ENCODE data around the gene RGS3.

Gene RGS3

DNA sequence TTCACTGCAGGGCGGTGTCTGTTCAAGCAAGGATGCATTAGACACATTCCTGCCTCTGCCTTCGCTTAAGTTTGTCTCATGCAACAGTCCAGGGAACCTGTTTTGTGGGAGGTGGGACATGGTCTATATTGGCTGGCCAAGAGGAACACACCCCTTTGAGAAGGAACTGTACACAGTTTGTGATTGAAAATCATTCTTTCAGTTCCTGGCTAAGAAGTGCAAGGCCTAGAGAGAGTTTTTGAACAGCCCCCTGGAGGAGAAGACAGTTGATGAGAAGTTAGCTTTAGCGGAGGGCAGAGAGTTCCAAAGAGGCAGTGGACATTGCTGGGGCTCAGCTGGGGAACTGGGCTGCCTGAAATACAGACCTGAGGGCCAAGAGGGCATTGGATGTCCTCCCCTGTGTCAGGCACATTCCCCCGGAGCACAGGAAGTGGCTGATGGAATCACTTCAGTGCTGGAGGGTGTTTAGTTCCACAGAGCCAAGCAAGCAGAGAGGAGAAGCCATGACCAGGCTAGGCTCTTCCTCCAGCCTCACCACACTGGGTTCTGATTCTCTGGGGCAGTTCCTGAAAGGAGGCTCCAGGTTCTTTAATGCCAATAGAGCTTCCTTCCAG is 66.6 kb downstream of the RGS3 start:
- DNase-seq (ENCODE audit: low spot score): no peak

DNA sequence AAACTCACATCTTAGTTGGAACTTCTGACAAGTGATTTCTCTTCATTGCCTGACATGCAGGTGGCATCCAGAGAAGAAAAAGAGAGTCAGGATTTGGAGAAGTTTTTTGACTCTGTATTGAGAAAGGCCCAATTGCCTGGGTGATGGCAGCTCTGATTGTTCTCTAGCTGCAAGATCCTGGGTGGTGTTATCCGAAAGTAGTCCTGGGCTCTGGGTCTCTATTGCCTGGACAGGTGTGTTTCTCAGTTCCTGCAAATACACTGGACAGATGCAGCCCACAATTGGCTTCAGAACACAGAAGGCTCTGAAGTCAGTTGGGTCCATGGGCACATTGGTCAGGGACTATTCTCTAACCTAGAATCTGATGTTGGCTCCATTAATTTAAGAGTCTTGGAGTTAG is 67.4 kb downstream of the RGS3 start:
- no peak for DNase-seq (ENCODE audit: low spot score)

DNA sequence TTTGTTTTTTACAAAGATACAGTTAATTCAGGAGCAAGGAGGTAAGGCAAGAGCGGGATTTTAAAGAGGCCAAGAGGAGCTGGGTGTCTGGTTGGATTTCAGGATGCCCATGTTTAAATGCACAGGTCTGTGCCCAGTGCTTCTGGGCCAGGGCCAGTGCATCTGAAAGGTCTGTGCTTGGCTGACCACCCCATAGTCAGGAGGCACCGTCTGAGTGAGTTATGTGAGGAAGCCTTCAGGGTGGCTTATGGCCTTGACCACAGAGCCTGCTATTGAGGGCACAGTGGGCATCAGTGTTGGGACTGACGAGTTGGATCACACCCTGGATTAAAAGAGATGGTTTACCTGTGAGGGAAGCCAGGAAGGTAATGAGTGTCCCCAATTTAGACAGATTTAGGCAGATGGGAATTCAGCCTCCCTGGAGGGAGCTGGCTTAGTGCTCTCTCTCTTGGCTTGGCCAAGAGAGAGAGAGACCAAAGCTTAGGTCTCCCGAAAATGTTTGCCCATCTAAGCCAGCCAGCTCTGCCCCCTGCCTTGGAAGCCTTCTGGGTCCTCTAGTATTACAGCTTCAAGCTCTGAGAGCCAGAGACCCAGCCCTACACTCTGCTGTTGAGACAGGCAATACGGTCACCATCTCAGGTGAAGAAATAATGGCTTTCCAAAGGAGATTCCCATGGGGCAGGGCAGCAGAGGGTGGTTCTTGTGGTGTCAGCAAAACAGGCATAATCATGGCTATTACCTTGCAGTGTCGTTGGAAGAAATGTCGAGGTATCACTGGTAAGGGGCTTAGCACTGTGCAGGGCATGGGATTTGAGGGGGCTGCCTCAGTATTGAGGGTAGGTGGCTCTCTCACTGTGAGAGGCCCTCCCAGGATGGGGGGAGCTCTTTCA is 68.6 kb downstream of the RGS3 start:
- DNase-seq (ENCODE audit: low spot score): peak; percentile 98

DNA sequence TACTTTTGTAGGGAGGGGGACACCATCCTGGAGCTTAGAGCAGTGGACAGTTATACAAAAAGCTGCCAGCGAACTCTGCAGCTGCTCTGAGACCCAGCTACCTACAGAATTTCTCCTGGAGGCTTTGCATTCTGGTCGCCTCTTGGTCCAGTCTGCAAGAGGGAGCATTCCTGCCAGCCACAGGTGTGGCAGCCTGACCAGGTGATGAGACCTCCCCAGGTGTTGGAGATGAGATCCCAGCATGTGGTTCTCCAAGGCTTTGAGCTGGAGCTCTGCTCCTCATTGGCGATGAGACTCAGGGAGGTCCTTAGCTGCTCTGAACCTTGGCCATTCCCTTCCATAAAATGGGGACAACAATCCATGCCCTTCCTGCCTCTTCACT is 69.3 kb downstream of the RGS3 start:
- DNase-seq (ENCODE audit: low spot score): no peak

GRCh38 chr9:113533335-113534225 is 70.1 kb downstream of the RGS3 start:
- DNase-seq (ENCODE audit: low spot score): no peak

DNA sequence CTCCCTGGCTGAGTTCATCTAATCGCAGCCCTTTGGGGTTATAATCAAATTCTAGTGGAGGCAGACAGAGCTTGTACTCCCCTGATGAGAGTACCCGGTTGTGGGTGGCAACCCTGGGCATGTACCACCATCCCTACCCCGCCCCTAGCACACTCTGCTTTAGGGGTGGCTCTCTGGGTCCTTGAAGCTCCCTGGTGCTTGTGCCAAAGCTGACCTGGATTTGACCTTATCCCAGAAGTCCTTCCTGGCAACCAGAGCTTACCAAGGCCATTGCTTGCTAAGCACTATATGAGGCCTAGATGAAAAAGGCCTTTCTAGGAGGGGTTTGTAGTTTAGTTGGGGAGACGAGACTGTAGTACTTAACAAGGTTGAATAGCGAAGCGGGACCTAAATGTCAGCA is 72.2 kb downstream of the RGS3 start:
- no peak for DNase-seq (ENCODE audit: low spot score)

DNA sequence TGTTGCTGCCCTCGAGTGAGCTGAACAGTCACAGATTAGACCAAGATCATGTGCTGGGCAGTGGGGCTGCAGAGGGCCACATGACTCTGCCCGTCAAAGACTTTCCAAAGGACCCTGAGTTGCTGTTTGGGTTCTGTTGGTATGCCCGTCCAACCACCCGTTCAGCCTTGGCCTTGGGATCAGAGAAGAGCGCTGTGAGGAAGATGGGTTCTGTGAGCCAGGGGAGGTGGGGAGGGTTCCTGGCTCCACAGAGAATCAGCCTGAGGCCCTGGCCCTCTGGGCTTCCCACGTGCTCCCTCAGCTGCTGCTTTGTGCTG is 72.6 kb downstream of the RGS3 start:
- peak; percentile 10 for DNase-seq (ENCODE audit: low spot score)

- DNase-seq (ENCODE audit: low spot score): no peak
Measured at GRCh38 chr9:113536483-113537228, 73.1 kb downstream of the RGS3 start.

DNA sequence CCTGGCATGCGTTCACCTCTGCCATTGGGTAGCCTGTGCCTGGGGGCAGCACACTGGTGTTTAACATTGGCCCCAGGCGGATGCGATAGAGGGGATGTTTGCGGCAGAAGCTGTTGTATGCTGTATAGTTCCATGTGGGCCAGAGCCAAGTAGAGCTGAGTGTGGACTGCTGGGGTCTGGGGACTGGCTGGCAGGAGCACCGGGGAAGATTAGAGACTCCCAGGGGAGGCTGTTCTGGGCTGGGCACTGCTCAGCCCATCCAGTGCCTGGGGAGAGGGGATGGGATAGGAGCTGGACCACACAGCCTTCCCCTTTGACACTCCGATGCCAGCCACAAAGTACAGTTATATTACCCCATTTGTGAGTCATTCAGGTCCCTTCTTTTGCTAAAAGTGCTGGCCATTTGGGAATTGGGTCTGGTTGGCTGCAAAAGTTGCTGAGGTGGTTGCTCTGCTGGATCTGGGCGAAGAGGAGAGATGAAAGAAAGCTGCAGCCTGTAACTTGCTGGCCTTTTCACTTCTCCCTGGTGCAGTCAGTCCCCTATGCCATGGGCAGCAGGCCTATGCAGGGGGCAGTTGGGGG is 73.8 kb downstream of the RGS3 start:
- no peak for DNase-seq (ENCODE audit: low spot score)

DNA sequence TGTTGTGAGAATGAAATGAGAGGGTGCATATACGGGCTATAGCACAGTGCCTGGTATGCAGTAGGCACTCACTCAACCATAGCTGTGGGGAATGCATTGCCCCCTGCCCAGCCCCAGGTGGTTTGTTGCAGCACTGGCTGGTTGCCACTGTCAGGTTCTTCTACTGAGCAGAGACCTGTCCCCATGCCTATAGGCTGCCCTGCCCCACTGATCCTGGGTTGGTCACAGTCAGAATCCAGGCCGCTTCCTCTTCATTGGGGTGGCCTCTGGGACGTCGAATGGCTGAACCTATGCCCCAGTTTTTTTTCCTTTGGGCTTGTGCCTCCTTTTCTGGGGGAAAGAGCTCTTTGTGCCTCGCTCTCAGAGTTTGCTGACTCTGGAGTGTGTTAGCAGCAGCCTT is 74.6 kb downstream of the RGS3 start:
- DNase-seq (ENCODE audit: low spot score): no peak

- no peak for DNase-seq (ENCODE audit: low spot score)
Measured at GRCh38 chr9:113538701-113539430, 75.3 kb downstream of the RGS3 start.

DNA sequence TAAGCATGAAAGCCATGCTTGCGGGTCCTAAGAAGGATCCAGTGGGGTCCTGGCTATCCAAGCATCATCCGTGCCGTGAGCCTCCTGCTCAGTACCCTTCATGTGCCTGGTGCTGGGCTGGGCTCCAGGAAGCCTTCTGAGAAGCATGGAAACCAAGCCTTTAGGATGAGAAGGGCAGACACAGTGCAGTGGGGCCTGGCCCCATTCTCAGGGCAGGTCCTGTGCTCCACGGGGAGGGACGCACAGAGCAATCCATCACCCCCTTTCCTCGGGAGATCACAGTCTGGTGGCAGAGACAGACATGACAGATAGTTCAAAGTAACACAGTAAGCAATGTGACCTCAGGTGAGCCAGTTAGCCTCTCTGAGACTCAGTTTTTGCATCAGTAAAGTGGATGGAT is 76.9 kb downstream of the RGS3 start:
- no peak for DNase-seq (ENCODE audit: low spot score)

- peak; percentile 69 for DNase-seq (ENCODE audit: low spot score)
Measured at GRCh38 chr9:113541019-113541900, 77.7 kb downstream of the RGS3 start.

DNA sequence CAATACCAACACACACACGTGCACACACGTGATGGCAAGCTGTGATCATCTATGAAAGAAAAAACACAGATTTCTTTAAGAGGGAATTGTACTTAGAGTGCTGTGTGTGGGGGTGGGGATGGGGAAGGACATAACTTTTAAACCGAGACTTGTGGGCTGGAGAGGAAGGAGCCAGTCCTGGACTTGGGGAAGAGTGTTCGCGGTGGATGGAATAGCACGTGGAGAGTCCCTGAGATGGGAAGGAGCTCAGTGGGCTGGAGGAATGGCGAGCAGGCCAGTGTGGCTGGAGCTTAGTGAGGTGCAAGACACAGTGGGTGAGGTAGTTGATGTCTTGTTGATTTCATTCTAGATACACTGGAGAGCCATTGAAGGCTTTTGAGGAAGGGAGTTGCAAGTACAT is 78.5 kb downstream of the RGS3 start:
- DNase-seq (ENCODE audit: low spot score): no peak

DNA sequence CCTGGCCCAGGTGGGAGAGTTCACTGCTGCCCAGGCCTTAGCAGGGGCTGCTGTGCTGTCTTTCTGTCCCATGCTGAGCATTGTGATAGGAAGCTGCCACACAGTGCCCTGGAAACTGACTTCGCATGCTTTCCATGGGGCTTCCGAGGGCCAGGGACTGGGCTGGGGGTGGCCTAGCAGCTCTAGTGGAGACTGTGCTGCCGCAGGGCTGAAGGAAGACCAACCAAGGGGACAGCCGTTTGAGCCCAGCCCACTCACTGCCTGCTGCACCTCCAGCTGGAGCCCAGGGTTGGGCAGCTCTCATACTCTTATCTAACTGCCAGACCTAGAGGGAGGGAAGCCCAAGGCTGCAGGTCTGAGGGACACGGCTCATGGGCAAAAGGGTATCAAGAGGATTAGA is 79.2 kb downstream of the RGS3 start:
- DNase-seq (ENCODE audit: low spot score): no peak

DNA sequence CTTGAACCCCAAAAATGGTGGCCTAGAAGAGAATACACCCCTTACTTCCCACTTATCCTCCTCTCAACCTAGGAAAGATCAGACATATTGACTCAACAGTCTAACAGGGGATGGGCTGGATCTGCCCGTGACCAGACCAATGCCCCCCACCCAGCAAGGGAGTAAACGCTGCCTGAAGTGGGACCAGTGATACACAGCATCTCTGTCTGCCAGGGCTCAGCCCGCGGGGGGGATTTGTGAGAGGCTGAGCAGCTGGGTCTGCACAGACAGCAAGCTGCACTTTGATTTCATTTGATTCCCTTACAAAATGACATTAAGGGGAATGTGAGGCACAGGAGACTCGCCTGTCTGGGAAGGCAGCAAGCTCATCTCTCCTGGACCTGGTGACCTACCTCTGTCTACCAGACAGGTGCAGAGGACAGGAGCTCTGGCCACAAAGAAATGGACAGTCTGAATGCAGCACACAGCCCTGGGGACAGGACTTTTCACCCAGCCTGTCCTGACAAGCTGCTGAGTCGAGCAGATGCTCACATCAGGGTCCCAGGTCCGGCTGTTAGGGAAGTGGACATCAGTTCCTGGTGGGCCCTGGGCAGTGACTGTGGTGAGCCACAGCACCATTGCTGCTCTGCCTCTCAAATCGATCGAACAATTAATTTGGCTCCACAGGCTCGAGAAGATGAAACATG is 79.9 kb downstream of the RGS3 start:
- DNase-seq (ENCODE audit: low spot score): no peak

GRCh38 chr9:113543982-113544303 is 80.4 kb downstream of the RGS3 start:
- DNase-seq (ENCODE audit: low spot score): no peak

DNA sequence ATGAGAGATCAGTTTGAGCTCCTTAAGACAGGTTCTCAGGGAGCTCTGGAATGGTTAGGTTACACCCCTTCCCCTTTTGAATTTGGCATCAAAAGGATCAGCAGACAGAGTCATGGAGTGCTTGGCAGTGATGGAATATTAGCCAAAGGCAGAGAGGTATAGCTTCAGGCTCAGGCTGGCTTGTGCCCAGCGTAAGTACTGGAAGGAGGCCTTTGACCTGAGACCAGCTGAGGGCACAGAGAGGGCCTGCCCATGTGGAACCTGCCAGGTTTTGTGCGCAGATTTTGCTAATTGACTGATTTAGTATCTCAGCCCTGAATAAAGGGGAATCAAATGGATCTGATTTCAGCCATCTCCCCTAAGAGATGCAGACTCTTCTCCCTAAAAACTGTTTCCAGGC is 81.5 kb downstream of the RGS3 start:
- no peak for DNase-seq (ENCODE audit: low spot score)

DNA sequence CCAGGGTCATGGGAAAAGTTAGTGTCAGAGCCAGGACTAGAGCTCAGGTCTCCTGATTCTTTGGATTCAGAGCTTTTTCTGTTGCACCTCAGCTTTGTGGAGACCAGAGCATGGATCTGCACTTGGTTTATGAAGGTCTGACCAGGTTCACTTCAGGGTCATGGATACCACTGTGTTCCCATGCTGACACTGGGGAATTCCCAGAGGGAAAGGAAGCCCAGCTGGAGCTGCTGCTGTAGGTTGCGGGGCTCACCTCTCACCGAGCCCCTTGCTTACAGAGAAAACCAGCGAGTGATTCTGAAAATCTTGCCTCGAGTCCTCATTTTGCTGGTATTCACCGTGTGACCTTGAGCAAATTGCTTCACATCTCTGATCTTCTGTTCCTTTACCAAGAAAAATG is 83.0 kb downstream of the RGS3 start:
- DNase-seq (ENCODE audit: low spot score): no peak

GRCh38 chr9:113547501-113547900 is 84.0 kb downstream of the RGS3 start:
- DNase-seq (ENCODE audit: low spot score): no peak
